GM12878 (cell line): ENCODE measurements around the gene ITK. TPM values are rescaled to one million over a fixed set of nuclear protein-coding genes. Genes with fewer than 3 reads are reported as not detected.

Source experiments
- ATAC-seq: fragments of 200-7000 bp; cut with Tn5 transposase; 3 replicates; pipeline ENCODE4 v1.9.1; 2020; ENCODE audit warnings: mild to moderate bottlenecking, moderate library complexity
- BruUV-seq: library from RNA; stranded (reverse); fragments of 400-500 nt; replicated peaks from 2 replicates; lab custom pipeline; 2021; lab: Mats Ljungman, UMichigan
- CTCF ChIA-PET: fragments of 300-600 bp; sonication (Branson Sonifier 250); formaldehyde crosslinking; extraction: SDS; loops from one replicate; lab custom pipeline; 2021; ENCODE audit warnings: inconsistent platforms; lab: Yijun Ruan, JAX
- POLR2A ChIA-PET: fragments of 350-600 bp; formaldehyde crosslinking; extraction: SDS; loops from one replicate; lab custom pipeline; 2021; ENCODE audit warnings: inconsistent platforms; lab: Charles Lee
- RAD21 ChIA-PET: fragments of 300-600 bp; sonication (Branson Sonifier 250); formaldehyde crosslinking; loops from one replicate; lab custom pipeline; 2023; ENCODE audit warnings: antibody characterized with exemption; ENCODE audit not compliant: unreplicated experiment; lab: Charles Lee
- SMC1A ChIA-PET: fragments of 300-600 bp; sonication (Branson Sonifier 250); formaldehyde crosslinking; loops from one replicate; lab custom pipeline; 2023; ENCODE audit not compliant: unreplicated experiment, uncharacterized antibody; lab: Charles Lee
- DNase-seq: peaks from one replicate; pipeline ENCODE4 v3.0.0-alpha.2; 2011; ENCODE audit warnings: low read depth, low spot score
- FAIRE-seq: peaks from 3 replicates; lab custom pipeline; 2011; peaks lifted over from hg19 to GRCh38; lab: Jason Lieb, UNC
- H2AFZ ChIP-seq: 2 replicates; pipeline ENCODE4 v1.6.0; 2011; ENCODE audit warnings: low read depth, low read length, control low read depth; ENCODE audit not compliant: control insufficient read depth
- H3K27ac ChIP-seq: 2 replicates; pipeline ENCODE4 v1.5.1; 2011; ENCODE audit warnings: control low read depth; ENCODE audit not compliant: control insufficient read depth, insufficient read depth
- H3K27me3 ChIP-seq, 2 experiments: replicated peaks in 1 of 2; 2 replicates each; pipeline versions ENCODE4 v1.6.0 to v1.6.1; 2011; ENCODE audit warnings: low read length in 1 of 2; ENCODE audit not compliant: control insufficient read depth in 2 of 2, insufficient read depth in 2 of 2
- H3K36me3 ChIP-seq, 2 experiments: 2 replicates each; pipeline ENCODE4 v1.5.1; 2011; ENCODE audit warnings: low read length in 1 of 2; ENCODE audit not compliant: control insufficient read depth in 2 of 2, insufficient read depth in 2 of 2
- H3K4me1 ChIP-seq: 2 replicates; pipeline ENCODE4 v1.6.1; 2011; ENCODE audit warnings: mild to moderate bottlenecking, low read length, moderate library complexity, mixed read lengths; ENCODE audit not compliant: control insufficient read depth, insufficient read depth
- H3K4me2 ChIP-seq: 2 replicates; pipeline ENCODE4 v1.6.0; 2011; ENCODE audit warnings: control low read depth; ENCODE audit not compliant: control insufficient read depth, insufficient read depth
- H3K4me3 ChIP-seq: fragments of 200-600 bp; sonication (generic); 2 replicates; pipeline ENCODE4 v1.5.1; 2016
- H3K79me2 ChIP-seq: 2 replicates; pipeline ENCODE4 v1.6.0; 2011; ENCODE audit warnings: low read length; ENCODE audit not compliant: control insufficient read depth, insufficient read depth
- H3K9ac ChIP-seq: 2 replicates; pipeline ENCODE4 v1.8.0; 2011; ENCODE audit warnings: low read length, control low read depth, mixed read lengths; ENCODE audit not compliant: control insufficient read depth, insufficient read depth
- H3K9me3 ChIP-seq: replicated peaks from 3 replicates; pipeline ENCODE4 v1.5.1; 2011; ENCODE audit warnings: mild to moderate bottlenecking, low read length; ENCODE audit not compliant: control insufficient read depth, insufficient read depth
- H4K20me1 ChIP-seq: 2 replicates; pipeline ENCODE4 v1.6.0; 2011; ENCODE audit not compliant: control insufficient read depth, insufficient read depth
- CREB1 ChIP-seq: IDR thresholded peaks from 2 replicates; pipeline ENCODE4 v1.6.1; 2012; ENCODE audit warnings: low read depth, mild to moderate bottlenecking, inconsistent platforms
- CREM ChIP-seq: IDR thresholded peaks from 2 replicates; pipeline ENCODE4 v1.6.1; 2014; ENCODE audit warnings: antibody characterized with exemption, low read depth
- EED ChIP-seq: sonication (generic); IDR thresholded peaks from 2 replicates; pipeline ENCODE4 v1.6.1; 2016; ENCODE audit warnings: antibody characterized with exemption, low read depth
- ETV6 ChIP-seq, 2 experiments: fragments of 450-650 bp in 1 of 2; IDR thresholded peaks in 1 of 2; conservative IDR thresholded peaks in 1 of 2; 2 replicates each; pipeline ENCODE4 v1.6.1; 2014; ENCODE audit warnings: antibody characterized with exemption in 1 of 2, borderline replicate concordance in 1 of 2, low read depth in 1 of 2, mild to moderate bottlenecking in 1 of 2, moderate library complexity in 1 of 2
- IKZF1 ChIP-seq: fragments of 450-650 bp; conservative IDR thresholded peaks from 2 replicates; pipeline ENCODE4 v1.6.1; 2017; ENCODE audit warnings: antibody characterized with exemption, mild to moderate bottlenecking
- IKZF2 ChIP-seq, 2 experiments: fragments of 450-650 bp; IDR thresholded peaks; 2 replicates each; pipeline ENCODE4 v1.6.1; 2017; ENCODE audit warnings: mild to moderate bottlenecking in 2 of 2, moderate library complexity in 2 of 2
- JUNB ChIP-seq: IDR thresholded peaks from 2 replicates; pipeline ENCODE4 v1.6.1; 2016; ENCODE audit warnings: antibody characterized with exemption, mild to moderate bottlenecking
- NFIC ChIP-seq: IDR thresholded peaks from 2 replicates; pipeline ENCODE4 v1.6.1; 2012; ENCODE audit warnings: low read depth, mild to moderate bottlenecking, inconsistent platforms, low read length, moderate library complexity
- RUNX3 ChIP-seq: IDR thresholded peaks from 2 replicates; pipeline ENCODE4 v1.6.1; 2012; ENCODE audit warnings: low read length, inconsistent platforms
- WGBS: methylation state at CpG from one replicate; pipeline ENCODE4 v1.1.6; 2016; ENCODE audit warnings: low lambda C conversion rate; ENCODE audit not compliant: insufficient replicate concordance, insufficient coverage; ENCODE audit errors: missing lambda C conversion rate; 5-methylcytosine and 5-hydroxymethylcytosine counted together
- in situ Hi-C: fragments of 300-500 bp; cut with MboI; formaldehyde crosslinking; loops from 9 replicates; pipeline ENCODE4 v1.14.3; 2018; ENCODE audit warnings: mixed read lengths
- intact Hi-C: fragments of 100-400 bp; cut with micrococcal nuclease; formaldehyde crosslinking; loops from one replicate; pipeline ENCODE4 v1.14.2; 2022; ENCODE audit not compliant: unreplicated experiment
- polyA plus RNA-seq, 11 experiments: library from polyadenylated mRNA; depleted of rRNA in 4 of 11; unstranded in 6 of 11; stranded (reverse) in 5 of 11; fragments of >200 nt; fragmentation: Nextera tagmentation in 4 of 11; fragmentation: Illumina TruSeq in 1 of 11; extraction: Ambion mirVana in 4 of 11; extraction: Trizol in 1 of 11; gene quantifications; 1 replicate in 1 of 11; 2 replicates in 10 of 11; pipeline versions ENCODE4 v1.2.1 to v1.2.3, GENCODE V29; 2011 to 2016; ENCODE audit warnings: inconsistent platforms in 2 of 11, missing spikeins in 2 of 11, low read depth in 1 of 11
- total RNA-seq, 4 experiments: library from RNA; depleted of rRNA in 3 of 4; stranded (reverse); fragments of >200 nt in 3 of 4; fragmentation: Illumina TruSeq in 1 of 4; extraction: Trizol in 1 of 4; gene quantifications; 2 replicates each; pipeline versions ENCODE4 v1.2.1 to v1.2.3, GENCODE V29; 2013 to 2021
- TF ChIP-seq, protein P1 (sequence below): IDR thresholded peaks from 2 replicates; pipeline ENCODE4 v1.6.1; 2012; ENCODE audit warnings: low read depth, low read length, improper control_type of control experiment
- TF ChIP-seq, protein P2 (sequence below): IDR thresholded peaks from 2 replicates; pipeline ENCODE4 v1.6.1; 2012; ENCODE audit warnings: mild to moderate bottlenecking, low read depth, low read length
- TF ChIP-seq, protein P3 (sequence below): fragments of 150-350 bp; IDR thresholded peaks from 2 replicates; pipeline ENCODE4 v1.6.1; 2014; ENCODE audit warnings: mild to moderate bottlenecking, low read depth, low read length

The ITK gene
- total and polyA plus RNA-seq, 10 of the 15 experiments (the other 5 are each of a cell fraction or from before 2014, with no cell fraction given): 0.05 to 2.4 (median 0.76) TPM

DNA sequence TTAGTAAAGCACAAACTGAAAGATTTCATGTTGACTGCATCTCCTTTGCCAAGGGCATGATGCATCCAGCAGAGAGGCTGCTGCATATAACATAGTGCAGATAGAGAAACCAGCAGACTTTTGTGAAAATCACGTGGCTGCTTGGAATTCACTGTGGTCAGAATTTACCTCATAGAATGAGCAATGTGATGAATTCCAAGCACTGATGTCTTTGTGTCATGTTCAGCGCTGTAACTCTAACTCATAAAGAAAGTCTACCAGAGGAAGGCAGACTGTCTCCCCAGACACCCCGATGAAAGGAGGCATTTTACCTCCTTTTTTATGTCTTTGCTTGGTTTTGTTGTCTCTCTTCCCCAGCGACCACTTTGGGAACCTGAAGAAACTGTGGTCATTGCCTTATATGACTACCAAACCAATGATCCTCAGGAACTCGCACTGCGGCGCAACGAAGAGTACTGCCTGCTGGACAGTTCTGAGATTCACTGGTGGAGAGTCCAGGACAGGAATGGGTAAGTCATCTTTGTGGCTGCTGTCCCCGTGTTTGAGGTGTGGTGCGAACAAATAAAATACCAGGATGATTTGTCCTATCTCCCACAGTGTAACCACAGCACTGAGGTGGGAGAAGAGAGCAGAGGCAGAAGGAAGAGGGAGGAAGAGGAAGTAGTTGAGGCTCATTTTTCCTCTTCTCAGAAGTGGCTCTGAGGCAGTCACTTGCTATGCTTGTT, 42.0 kb downstream of the ITK start:
- peak; percentile 31 for ATAC-seq
- intact Hi-C loops (no loop called here), in situ Hi-C loops (no loop called here)
- Histone ChIP-seq H3K9me3 (no peaks in the 10 kb centered on the region), H3K4me3 (no peak overlapping the region), H3K79me2 (no peaks in the 10 kb centered on the region), H2AFZ (peak overlapping the region; percentile 2; the same call in 1 of the 2 replicates), H3K36me3 (no peaks in the 10 kb centered on the region), H3K27me3 (no peaks in the 10 kb centered on the region), H3K4me2 (0 out of 2 replicates have a peak overlapping the region, but pooled peaks have one; percentile 1), H3K9ac (no peak overlapping the region), H4K20me1 (no peaks in the 10 kb centered on the region), H3K27ac (no peak overlapping the region), H3K4me1 (peaks cover 28% of the 10 kb centered on the region)
- ChIA-PET POLR2A (interaction anchor here (0.6 kb wide), 1 partner anchor 81 kb away, joined by 3 read pairs; no protein-coding TSS in a partner anchor), CTCF (interaction anchor here (0.6 to 2.3 kb wide), 4 partner anchors 10 to 40 kb away, joined by 3 to 20 read pairs (median 4); no protein-coding TSS in a partner anchor), SMC1A (interaction anchor here (1.0 to 2.5 kb wide), 6 partner anchors 10 to 80 kb away, joined by 3 to 13 read pairs (median 4); partner anchors contain the start of gene MED7), RAD21 (interaction anchor here (1.6 kb wide), 2 partner anchors 24 to 50 kb away, joined by 5 to 8 read pairs; no protein-coding TSS in a partner anchor)
- FAIRE-seq: no peak
- DNase-seq: no peak
- no TSS peak for BruUV-seq
- WGBS: 22% methylated on average over 10 of the region's 10 CpGs
- TF ChIP-seq RUNX3 (peak; percentile 65), CREM (peak; percentile 36; the same call in 1 of the 2 replicates), ETV6 (conservative IDR thresholded peaks at IDR 0.05 in 1 of 2, IDR thresholded peaks at IDR 0.05 in 1 of 2; ENCODE audit: borderline replicate concordance in 1 of 2, low read depth in 1 of 2) (0 out of 4 replicates have a peak, but pooled peaks of 1 of the 2 experiments have one; percentile 42), NFIC (peak; percentile 35; the same call in 1 of the 2 replicates), JUNB (peak; percentile 67), CREB1 (peak; percentile 55; the same call in 1 of the 2 replicates), IKZF1 (0 out of 2 replicates have a peak, but pooled peaks have one; percentile 20), IKZF2 (IDR thresholded peaks at IDR 0.05) (peak in 1 of 2 experiments; percentile 11; a peak in 2 of 4 replicates), EED (peak; percentile 31; the same call in 1 of the 2 replicates)
- TF ChIP-seq, protein P1, sequence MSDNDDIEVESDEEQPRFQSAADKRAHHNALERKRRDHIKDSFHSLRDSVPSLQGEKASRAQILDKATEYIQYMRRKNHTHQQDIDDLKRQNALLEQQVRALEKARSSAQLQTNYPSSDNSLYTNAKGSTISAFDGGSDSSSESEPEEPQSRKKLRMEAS: no peak
- TF ChIP-seq, protein P2, sequence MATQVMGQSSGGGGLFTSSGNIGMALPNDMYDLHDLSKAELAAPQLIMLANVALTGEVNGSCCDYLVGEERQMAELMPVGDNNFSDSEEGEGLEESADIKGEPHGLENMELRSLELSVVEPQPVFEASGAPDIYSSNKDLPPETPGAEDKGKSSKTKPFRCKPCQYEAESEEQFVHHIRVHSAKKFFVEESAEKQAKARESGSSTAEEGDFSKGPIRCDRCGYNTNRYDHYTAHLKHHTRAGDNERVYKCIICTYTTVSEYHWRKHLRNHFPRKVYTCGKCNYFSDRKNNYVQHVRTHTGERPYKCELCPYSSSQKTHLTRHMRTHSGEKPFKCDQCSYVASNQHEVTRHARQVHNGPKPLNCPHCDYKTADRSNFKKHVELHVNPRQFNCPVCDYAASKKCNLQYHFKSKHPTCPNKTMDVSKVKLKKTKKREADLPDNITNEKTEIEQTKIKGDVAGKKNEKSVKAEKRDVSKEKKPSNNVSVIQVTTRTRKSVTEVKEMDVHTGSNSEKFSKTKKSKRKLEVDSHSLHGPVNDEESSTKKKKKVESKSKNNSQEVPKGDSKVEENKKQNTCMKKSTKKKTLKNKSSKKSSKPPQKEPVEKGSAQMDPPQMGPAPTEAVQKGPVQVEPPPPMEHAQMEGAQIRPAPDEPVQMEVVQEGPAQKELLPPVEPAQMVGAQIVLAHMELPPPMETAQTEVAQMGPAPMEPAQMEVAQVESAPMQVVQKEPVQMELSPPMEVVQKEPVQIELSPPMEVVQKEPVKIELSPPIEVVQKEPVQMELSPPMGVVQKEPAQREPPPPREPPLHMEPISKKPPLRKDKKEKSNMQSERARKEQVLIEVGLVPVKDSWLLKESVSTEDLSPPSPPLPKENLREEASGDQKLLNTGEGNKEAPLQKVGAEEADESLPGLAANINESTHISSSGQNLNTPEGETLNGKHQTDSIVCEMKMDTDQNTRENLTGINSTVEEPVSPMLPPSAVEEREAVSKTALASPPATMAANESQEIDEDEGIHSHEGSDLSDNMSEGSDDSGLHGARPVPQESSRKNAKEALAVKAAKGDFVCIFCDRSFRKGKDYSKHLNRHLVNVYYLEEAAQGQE: 0 out of 2 replicates have a peak, but pooled peaks have one; percentile 47
- TF ChIP-seq, protein P3, sequence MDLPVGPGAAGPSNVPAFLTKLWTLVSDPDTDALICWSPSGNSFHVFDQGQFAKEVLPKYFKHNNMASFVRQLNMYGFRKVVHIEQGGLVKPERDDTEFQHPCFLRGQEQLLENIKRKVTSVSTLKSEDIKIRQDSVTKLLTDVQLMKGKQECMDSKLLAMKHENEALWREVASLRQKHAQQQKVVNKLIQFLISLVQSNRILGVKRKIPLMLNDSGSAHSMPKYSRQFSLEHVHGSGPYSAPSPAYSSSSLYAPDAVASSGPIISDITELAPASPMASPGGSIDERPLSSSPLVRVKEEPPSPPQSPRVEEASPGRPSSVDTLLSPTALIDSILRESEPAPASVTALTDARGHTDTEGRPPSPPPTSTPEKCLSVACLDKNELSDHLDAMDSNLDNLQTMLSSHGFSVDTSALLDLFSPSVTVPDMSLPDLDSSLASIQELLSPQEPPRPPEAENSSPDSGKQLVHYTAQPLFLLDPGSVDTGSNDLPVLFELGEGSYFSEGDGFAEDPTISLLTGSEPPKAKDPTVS: no peak
